HuH-7.5 (cell line): ENCODE measurements around the gene SAMD4A.
"Not testable (repeated sequence)": the region's sequence is repeated elsewhere in the genome, so short reads cannot be mapped to it uniquely, and the experiment has no call there.

Source experiments
- DNase-seq: peaks from one replicate; pipeline ENCODE4 v3.0.0; 2011; ENCODE audit warnings: low spot score

Gene SAMD4A

DNA sequence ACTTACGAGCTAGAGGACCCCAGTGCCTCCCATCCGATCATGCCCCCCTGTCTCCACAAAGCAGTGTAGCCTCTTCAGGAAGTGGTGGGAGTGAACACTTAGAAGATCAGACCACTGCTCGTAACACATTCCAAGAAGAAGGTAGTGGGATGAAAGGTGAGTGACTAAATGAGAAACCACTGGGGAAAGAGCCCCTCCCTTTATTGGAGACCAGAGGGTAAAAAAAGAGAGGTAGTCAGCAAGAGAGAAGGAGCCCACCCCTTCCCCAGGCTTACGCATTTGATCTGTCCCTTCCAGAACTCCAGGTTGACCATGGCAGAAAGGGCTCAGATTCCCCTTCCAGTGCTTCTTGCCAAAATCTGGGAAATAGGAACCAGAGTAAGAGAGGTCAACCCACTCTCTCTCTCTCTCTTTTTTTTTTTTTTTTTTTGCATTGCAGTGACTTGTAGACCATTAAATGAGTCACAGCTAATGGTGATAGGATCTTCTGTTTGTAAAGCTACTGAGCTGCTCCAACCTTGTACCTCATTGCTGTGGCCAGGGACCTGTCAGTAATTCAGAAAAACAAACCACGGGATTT is 170.3 kb downstream of the SAMD4A start:
- no peak for DNase-seq

DNA sequence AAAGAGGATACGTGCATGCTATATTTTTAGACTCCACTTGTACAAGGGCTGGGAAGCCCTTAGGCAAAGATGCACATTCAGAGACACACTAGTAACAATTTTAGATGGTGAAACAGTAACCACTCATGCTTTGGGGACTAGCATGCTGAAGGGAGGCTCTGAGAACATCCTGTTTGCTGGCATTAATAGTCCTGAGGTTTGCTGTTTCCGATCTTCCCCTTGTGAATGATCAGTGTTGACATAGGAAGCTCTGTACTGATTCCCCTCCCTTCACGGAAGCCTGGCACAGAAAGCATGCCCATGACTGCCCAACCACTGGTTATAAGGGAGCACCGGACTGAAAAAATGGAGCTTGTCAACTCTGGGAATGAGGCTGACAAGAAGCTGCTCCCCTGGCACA is 171.1 kb downstream of the SAMD4A start:
- DNase-seq: no peak

DNA sequence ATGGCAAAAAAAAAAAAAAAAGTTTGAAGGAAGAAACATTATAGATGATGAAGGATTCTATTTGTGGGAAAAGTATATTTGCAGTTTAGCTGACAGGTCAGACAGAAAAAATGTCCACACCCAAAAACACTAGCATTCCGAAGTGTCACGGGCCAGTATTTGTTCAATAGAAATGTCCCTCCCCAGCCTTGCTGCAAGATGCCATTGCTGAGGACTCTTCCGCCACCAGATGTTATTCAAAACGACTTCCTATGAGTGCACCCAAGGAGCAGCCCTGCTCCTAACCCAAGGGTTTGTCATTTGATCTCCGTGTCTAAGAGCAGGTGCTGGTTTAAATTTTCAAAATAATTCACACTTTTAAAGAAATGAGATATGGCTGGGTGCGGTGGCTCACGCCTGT is 172.6 kb downstream of the SAMD4A start:
- no peak for DNase-seq

DNA sequence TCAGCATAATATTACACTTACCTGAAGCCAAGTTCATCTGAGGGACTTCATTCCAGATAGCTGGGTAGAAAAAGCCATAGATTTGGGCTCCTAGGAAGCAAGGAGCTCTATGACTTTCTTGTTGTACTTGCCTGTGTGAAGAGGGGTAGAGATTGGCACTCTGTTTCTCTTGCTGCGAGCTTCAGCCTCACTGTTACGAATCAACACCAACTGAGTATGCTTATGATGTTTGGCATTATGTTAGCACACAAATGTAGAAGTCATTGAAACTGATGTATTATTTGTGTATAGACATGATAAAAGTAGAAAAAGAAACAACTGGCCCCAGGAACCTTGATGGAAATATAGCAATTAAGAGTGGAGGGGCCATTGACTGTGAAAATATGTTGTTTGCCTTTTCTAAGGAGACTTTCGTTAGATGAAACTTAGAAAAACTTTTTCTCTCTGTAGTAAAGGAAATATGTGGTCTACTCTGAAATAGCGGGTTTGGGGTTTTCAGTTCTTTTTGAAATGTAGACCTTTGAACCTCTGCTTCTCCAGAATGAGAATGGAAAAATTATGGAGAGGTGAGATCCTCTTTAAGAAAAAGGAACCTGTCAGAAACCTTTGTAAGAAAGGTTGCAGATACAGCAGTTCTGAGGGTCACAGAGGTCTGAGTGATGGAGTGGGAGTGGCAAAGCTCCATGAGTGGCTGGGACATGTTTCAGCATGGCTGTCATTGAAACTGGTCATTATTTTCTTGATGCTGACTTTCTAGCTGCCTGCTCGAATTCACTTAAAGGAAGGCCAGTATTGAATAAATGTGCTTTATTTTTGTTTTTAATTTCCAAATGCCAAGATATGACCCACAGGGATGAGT is 175.8 kb downstream of the SAMD4A start:
- DNase-seq: no peak

DNA sequence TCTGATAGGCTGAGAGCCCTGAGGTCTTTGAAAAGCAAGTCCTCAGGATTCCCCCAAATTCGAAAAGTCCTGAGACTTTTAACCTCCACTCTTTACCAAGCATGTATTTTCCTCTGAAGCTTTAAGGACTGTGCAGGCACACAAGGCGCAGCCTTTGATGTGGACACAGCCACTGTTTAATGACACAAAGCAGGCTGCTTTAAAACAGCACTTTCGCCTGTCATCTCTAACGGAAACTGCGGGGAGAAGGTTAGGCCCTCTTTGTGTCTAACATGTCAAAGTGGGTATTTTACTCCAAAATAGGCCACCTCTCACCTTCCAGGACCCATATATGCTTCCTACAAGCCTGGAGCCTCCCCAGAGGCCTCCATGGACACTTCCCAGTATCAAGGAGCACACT is 176.5 kb downstream of the SAMD4A start:
- DNase-seq: no peak

DNA sequence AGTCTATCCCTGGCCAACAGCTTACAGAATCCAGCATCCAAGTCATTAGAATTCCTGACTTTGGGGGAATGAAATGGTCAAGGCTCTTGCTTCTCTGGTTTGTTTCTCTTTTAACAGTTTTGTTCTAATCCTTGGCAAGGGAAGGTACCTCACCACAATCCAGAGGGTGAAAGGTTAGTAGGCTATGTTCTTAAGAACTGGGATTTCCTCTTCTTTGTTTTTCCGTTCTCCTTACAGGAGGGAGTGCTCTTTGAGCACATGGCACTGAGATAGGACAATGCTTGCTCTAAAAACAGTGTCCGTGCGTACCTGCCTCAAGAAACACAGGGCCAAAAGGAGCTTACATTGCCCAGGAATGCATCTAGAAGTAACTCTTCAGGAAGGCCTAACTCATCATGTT is 179.1 kb downstream of the SAMD4A start:
- DNase-seq: no peak

DNA sequence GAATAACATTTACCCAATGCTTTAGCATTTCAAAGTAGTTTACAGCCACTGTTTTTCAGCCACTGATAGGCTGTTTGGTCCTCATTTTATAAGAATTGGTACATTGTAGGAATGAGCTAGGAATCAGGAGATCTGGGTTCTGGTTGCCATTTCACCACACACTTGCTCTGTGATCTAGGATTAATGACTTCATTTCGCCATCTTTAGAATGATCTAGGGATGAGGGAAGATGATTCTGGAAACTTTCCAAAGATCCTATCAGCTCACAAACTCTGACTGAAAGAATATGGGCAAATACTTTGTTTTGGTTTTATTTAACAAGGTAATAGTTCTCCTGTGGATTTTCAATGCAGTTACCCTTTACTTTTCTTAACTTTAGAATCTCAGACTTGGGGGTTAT is 180.7 kb downstream of the SAMD4A start:
- DNase-seq: no peak

DNA sequence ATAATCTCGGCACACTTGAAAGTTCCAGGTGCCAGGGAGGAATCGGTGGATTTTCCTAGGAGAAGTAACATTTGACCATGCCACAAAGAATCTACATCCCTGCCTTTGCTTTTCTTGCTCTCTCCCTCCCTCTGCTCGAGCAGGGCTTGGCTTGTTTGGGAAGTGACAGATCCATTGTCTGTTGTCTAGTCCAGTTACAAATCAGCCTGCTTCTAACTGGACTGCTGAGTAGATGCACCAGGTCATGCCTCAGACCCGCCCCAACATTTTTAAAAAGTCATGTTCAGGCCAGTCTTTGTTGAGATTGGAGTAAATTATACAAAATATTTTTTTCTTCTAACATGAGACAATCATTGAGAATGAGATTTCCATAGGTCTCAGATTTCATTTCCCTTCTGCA is 182.3 kb downstream of the SAMD4A start:
- DNase-seq: no peak

DNA sequence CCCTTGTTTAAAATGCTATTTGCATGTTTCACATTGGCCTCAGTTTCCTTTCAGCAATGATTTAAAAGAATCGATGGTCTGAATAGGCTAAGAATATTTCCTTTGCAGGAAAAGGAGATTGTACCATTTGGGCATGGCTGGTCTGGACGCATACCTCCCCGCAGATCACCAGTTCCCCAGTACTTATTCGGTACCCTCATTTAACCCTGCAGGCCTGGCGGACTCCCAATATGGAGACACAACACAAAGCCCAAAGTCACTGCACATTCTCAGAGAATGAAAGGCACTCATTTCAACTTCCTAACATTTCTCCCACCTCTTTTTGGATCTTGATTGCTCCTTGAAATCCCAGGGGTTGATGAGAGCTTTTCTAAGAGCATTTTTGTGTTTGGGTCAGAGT is 182.8 kb downstream of the SAMD4A start:
- no peak for DNase-seq

DNA sequence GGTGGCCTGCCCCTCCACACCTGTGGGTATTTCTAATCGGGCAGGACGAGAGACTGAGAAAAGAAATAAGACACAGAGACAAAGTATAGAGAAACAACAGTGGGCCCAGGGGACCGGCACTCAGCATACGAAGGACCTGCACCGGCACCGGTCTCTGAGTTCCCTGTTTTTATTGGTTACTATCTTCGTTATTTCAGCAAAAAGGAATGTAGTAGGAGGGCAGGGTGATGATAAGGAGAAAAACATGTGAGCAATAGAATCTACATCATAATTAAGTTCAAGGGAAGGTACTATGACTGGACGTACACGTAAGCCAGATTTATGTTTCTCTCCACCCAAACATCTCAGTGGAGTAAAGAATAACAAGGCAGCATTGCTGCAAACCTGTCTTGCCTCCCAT is 185.7 kb downstream of the SAMD4A start:
- DNase-seq: not testable (repeated sequence)

DNA sequence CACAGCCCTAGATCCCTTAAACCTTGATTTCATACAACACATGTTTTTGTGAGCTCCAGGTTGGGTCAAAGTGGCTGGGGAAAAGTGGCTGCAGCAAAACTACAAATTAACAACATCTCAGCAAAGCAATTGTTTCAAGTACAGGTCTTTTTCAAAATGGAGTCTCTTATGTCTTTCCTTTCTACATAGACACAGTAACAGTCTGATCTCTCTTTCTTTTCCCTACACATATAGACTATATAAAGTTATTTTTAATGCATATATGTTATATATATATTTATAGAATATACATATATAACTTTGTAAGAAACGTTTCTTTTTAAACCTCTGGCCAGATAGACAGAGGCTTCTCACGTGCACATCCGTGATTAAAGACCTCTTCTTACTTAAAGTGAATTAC is 186.5 kb downstream of the SAMD4A start:
- not testable (repeated sequence) for DNase-seq

DNA sequence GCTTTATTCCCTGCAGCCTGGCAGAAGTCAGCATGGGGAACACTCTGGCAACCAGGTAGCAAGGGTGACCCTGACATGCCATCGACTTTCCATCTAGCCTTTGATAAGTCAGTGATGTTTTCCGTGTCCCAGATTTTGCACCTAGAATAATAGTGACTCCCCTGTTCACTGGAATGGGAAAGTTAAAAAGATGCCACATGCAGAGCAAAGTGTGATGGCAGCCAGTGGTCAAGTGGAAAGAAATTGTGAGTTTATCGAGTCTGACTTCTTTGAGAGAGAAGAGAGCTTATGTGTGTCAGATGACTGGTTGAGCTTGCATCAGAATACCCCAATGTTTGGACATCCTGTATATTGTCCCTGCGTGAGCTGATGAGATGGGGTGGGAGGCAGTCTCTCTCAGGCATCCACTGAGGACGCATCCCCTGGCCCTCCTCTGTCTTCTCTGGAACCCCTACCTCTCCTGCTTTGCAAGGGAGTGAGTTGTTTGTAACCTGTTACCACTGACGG is 187.2 kb downstream of the SAMD4A start:
- no peak for DNase-seq

DNA sequence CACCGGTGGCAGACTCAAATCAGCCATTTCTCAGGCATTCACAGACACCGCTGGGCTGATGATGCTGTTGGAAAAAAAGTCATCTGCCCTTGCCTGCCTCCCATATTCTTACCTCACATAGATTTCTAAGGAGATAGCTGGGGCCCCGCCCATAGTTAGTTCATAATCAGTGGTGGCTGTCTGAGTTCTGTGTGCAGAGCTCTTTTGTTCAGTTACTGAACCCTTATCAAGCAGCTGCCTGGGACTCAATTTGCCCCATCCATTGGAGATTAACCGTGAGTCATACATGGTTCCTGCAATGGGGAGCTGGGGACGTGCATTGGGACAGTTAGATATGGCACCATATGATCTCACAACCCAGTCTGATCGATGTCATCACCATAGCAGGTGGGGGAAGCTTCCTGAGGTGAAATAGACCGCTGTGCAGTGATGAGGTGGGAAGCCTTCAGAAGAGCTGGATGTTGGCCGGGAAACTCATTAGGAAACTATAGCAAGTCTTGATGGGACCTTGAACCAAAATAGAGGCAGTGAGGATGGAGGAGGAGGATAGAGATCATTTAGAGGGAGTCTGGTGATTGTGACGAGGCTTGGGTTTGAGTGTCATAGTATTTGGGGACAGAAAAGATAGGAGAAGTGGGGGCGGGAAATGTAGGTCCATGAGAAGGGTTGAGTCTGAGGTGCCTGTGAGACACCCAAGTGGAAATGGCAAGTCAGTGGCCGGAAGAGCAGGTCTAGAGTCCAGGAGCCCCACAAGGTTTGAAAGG is 187.9 kb downstream of the SAMD4A start:
- DNase-seq: no peak

DNA sequence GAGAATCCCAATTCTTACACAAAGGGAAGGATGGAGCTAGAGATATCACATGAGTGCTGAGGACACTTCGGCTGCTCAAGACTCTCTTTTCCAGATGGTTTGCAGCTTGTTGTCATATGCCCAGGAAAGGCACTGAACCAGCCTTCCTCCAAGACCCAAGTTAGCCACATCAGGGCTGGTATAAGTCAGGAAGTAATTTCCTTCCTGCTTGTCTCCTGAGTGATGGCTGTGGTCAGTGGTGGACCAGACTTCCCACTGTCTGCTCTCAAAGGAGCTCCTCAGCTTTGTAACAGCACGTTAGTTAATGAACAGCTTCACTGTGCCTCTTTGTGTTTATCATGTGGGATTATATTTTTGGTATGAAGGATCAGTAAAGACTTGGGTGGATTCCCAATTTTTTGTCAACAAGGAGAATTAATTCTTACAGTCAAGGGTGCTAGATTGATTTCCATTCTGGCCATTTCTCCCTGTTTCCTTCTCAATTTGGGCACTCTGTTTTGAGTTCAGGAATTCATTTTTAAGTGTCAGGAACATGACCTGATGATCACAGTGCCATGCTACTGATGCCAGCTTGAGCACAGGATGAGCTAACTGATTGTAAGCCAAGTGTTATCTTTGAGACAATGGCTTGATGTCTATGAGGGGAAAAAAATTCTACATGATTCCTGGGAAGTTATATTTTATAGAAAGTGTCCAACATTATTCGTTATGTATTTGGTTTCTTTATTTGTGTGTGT is 189.9 kb downstream of the SAMD4A start:
- DNase-seq: no peak

DNA sequence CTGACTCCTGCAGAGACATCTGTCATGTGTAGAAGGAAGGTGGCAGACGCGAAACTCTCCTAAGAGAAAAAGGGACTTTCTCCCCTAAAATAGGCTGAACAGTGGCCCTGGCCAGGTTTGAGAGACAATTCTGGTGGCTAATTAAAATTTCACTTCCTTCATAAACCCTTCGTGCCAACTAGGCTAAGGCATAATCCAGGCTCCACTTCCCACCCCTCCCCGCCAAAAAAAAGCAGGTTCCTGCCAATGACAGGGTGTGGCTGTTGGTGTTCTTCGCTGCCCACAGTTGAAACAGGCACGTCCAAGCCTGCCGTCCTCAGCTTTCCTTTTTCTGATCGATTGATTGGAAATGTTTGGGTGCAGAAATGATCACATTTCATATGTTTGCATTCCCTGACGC is 191.1 kb downstream of the SAMD4A start:
- no peak for DNase-seq

DNA sequence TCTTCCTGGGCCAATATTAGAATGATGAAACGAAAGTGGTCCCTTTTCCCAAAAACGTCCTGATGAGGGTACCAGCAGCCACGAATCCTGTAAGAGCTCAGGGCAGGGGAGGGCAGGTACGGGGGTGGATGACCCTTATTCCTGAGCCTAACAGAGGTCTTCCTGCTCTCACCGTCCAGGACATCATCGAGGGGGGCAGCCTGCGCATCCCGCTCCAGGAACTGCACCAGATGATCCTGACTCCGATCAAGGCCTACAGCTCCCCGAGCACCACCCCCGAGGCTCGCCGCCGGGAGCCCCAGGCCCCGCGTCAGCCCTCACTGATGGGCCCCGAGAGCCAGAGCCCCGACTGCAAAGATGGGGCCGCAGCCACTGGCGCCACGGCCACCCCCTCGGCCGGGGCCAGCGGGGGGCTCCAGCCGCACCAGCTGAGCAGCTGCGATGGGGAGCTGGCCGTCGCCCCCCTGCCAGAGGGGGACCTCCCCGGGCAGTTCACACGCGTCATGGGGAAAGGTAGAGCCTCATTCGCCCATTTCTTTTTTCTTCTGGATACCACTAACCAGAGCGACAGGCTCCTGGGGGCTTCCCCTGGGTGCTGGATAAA is 193.2 kb downstream of the SAMD4A start:
- DNase-seq: no peak

DNA sequence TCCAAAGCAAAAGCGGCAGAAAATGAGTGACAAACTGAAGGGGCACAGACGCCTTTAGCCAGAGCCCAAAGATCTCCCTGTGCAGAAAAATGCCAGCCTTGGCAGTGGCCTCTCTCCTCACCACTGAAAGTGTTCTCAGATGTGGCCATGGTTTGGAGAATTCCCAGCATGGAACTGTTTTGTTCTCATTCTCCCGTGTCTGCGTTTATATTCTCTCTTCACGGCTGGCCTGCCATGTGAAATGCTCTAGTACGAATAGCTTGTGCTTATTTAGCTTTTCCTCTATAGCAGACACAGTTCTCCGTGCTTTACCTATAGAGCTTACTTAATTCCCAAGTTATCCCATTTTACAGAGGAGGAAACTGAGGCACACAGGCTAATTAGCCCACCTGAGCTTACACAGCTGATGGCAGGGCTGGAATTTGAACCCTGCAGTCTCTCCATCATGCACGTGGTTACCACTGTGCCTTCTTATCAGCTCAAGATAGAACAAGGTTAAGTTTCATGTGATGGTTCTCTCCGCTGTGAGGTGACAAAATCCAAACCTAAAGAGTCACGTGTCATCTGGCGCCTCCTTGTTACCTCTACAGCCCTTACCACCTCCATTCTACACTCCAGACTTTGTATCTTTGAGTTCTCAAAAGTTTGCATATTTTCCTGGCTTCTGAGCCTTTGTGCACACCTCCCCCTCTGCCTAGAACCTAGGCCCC is 194.1 kb downstream of the SAMD4A start:
- DNase-seq: no peak

DNA sequence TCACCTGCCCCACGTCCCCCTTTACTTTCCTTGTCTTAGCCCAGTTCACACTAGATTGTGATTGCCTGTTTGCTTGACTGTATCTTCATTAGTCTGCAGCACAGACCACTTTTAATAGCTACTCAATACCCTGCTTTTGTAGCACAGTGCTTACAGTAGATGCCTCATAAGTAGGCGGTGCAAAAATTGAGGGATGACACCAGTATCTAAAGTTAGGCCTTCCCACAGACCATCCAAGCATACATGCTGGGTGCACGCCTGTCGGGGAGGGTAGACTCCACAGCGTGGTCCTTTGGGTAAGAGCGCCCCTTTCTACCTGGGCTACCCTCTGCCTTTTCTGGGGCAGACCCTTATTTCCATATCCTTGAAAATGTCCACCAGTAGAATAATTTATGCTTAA is 194.9 kb downstream of the SAMD4A start:
- DNase-seq: no peak

DNA sequence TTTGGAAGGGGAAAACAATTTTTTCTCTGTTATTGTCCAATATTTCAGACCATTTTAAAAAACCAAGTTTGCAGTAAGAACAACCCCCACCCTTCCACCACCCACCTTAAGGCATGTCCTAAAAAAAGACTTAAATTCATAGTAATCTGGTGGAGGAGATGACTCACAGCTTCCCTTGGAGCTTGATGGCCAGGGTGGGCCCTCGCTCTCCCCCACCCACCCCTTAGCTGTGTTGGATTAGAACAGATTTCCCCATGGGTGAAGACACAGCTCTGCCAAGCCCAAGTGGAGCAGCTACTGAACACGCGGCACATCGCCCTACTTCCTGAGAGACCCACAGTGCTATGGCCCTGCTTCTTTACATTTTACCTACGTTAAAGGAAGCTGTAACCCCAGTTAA is 195.4 kb downstream of the SAMD4A start:
- DNase-seq: no peak

DNA sequence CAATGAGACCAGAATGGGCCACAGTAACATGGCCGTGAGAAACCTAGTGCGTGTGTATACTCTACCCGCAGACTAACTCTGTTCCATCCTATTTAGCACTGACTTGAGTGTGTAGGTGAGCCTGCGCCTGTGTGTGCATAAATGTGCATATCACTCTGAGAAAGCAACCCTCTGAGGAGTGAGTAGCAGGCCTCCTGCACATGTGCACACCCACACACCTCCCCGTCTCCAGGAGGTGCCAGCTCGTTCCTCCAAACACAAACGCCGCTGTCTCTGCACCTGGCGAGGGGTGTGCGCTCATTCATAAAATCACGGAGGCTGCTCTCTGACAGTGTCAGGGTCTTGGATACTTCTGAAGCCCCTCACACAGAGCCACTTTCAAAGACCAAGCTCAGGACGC is 196.8 kb downstream of the SAMD4A start:
- no peak for DNase-seq
